Left colon (tissue), 2 donors: ENCODE measurements around the gene CLP1. TPM values are rescaled to one million over a fixed set of nuclear protein-coding genes. Genes with fewer than 3 reads are reported as not detected.
"Not testable (repeated sequence)": the region's sequence is repeated elsewhere in the genome, so short reads cannot be mapped to it uniquely, and the experiment has no call there.

Experiments used
- ATAC-seq: fragments of 200-7000 bp; cut with Tn5 transposase; one replicate; pipeline ENCODE4 v1.9.1; 2020; ENCODE audit warnings: mild to moderate bottlenecking, moderate library complexity
- DNase-seq, 2 donors: peaks; one replicate each; pipeline ENCODE4 v3.0.0-alpha.2; 2020
- intact Hi-C, 2 donors: fragments of 100-400 bp; cut with DNase I in 1 of 2; cut with micrococcal nuclease in 1 of 2; formaldehyde crosslinking; loops; one replicate each; pipeline versions ENCODE4 v1.11.2 to v1.14.0; 2022; cut with DNase I, micrococcal nuclease
- total RNA-seq, 2 donors: library from RNA; stranded (reverse); fragmentation: NEBNext Ultra II Directional; extraction: Animal tissue kit (Norgen Biotek cat#: 25700); gene quantifications; one replicate each; pipeline ENCODE4 v1.2.1, GENCODE V29; 2021
- donor health status: DM: no; HTN: no; CAD: no.
- donor health status: DM: yes; HTN: yes; CAD: no.

The CLP1 gene
- total RNA-seq, 2 donors from 2014 or later = 11.4 to 11.8 TPM

- intact Hi-C loops, ATAC-seq, DNase-seq: not testable (repeated sequence)
These were observed 5.3 kb upstream of the CLP1 start for GRCh38 chr11:57652230-57652629.

GRCh38 chr11:57652662-57653061 lies 4.9 kb upstream of the CLP1 start:
- ATAC-seq (no peak), DNase-seq (no peak)
- intact Hi-C loops = no loop called here

- no peak for DNase-seq
- no peak for ATAC-seq
These were observed 4.4 kb upstream of the CLP1 start for GRCh38 chr11:57653163-57653562.

GRCh38 chr11:57656885-57657193 lies 723 bp upstream of the CLP1 start:
- ATAC-seq = peak; percentile 37
- intact Hi-C loops = no loop called here
- DNase-seq = no peak

More at GRCh38 chr11:57653163-57653562, 4.4 kb upstream of the CLP1 start:
- intact Hi-C loops = no loop called here

GRCh38 chr11:57658023-57658361 lies 430 bp downstream of the CLP1 start:
- DNase-seq = no peak
- intact Hi-C loops = no loop called here
- ATAC-seq = no peak

GRCh38 chr11:57659669-57660068 lies 2.1 kb downstream of the CLP1 start:
- intact Hi-C loops = no loop called here
- no peak for ATAC-seq
- DNase-seq = no peak

GRCh38 chr11:57662893-57663292 lies 5.3 kb downstream of the CLP1 start:
- ATAC-seq = no peak
- no peak for DNase-seq
- intact Hi-C loops = no loop called here

GRCh38 chr11:57663975-57664374 lies 6.4 kb downstream of the CLP1 start:
- intact Hi-C loops = no loop called here
- ATAC-seq (no peak), DNase-seq (no peak)

- ATAC-seq = peak; percentile 79
- peak; percentile 93 to 99 for DNase-seq
- intact Hi-C loops = no loop called here
These were observed 9.7 kb downstream of the CLP1 start for GRCh38 chr11:57667117-57667735.

GRCh38 chr11:57667736-57668433 lies 10.3 kb downstream of the CLP1 start, which contains the start of gene ZDHHC5:
TSS of gene ZDHHC5 (plus strand) at chr11:57668114. CDS start at chr11:57673091, 4,977 bp downstream.
- DNase-seq = peak; percentile 99
- intact Hi-C loops = no loop called here
- peak; percentile 86 for ATAC-seq

GRCh38 chr11:57668434-57668782 lies 10.8 kb downstream of the CLP1 start:
- intact Hi-C loops = no loop called here
- ATAC-seq (peak; percentile 11), DNase-seq (no peak)

- intact Hi-C loops = no loop called here
- DNase-seq (no peak), ATAC-seq (no peak)
These were observed 16.7 kb downstream of the CLP1 start for GRCh38 chr11:57674251-57674650.

- no peak for ATAC-seq
- intact Hi-C loops = no loop called here
- no peak for DNase-seq
These were observed 17.8 kb downstream of the CLP1 start for GRCh38 chr11:57675176-57675941.

GRCh38 chr11:57679396-57679795 lies 21.8 kb downstream of the CLP1 start:
- no peak for DNase-seq
- ATAC-seq = peak; percentile 89
- intact Hi-C loops = no loop called here

GRCh38 chr11:57680552-57680874 lies 23.0 kb downstream of the CLP1 start:
- DNase-seq = no peak
- ATAC-seq = peak; percentile 72
- intact Hi-C loops = no loop called here

GRCh38 chr11:57681168-57681567 lies 23.6 kb downstream of the CLP1 start:
- DNase-seq (no peak), ATAC-seq (no peak)
- intact Hi-C loops = no loop called here

- DNase-seq, intact Hi-C loops, ATAC-seq: not testable (repeated sequence)
These were observed 32.9 kb downstream of the CLP1 start for GRCh38 chr11:57690474-57690873.

GRCh38 chr11:57698843-57699365 lies 41.3 kb downstream of the CLP1 start:
- intact Hi-C loops = no loop called here
- ATAC-seq (peak; percentile 21), DNase-seq (no peak)

GRCh38 chr11:57699813-57700212 lies 42.3 kb downstream of the CLP1 start:
- no peak for DNase-seq
- no peak for ATAC-seq
- intact Hi-C loops = no loop called here

GRCh38 chr11:57700425-57700824 lies 42.9 kb downstream of the CLP1 start:
- no peak for DNase-seq
- ATAC-seq = no peak
- intact Hi-C loops = no loop called here
